Gastrocnemius medialis (tissue), 4 donors: ENCODE data around the gene SIL1. TPM values are rescaled to one million over a fixed set of nuclear protein-coding genes. Genes with fewer than 3 reads are reported as not detected.

Experiments used
- ATAC-seq, 2 donors: fragments of 150-250 bp; one replicate each; pipeline ENCODE4 v1.9.1; 2016
- DNase-seq, 2 donors: peaks; one replicate each; pipeline ENCODE4 v3.0.0-alpha.2; 2019
- H3K27ac ChIP-seq, 4 donors: fragments of 200-600 bp; sonication (generic); 1 replicate in 1 of 4; 2 replicates in 3 of 4; pipeline ENCODE4 v1.5.1; 2016 to 2018; ENCODE audit warnings: mild to moderate bottlenecking in 2 of 4, moderate library complexity in 1 of 4
- H3K27me3 ChIP-seq, 3 donors: fragments of 200-600 bp; sonication (generic) in 2 of 3; 1 replicate in 1 of 3; 2 replicates in 2 of 3; pipeline versions ENCODE4 v1.5.1 to v1.6.0; 2016 to 2019; ENCODE audit warnings: mild to moderate bottlenecking in 1 of 3, moderate library complexity in 1 of 3
- H3K36me3 ChIP-seq, 2 donors: fragments of 200-600 bp; sonication (generic) in 1 of 2; one replicate each; pipeline ENCODE4 v1.5.1; 2017 to 2018
- H3K4me1 ChIP-seq, 2 donors: fragments of 200-600 bp; sonication (generic) in 1 of 2; one replicate each; pipeline ENCODE4 v1.5.1; 2016 to 2017; ENCODE audit warnings: mild to moderate bottlenecking in 2 of 2
- H3K4me3 ChIP-seq, 4 donors: fragments of 200-600 bp; sonication (generic) in 3 of 4; 1 replicate in 1 of 4; 2 replicates in 3 of 4; pipeline ENCODE4 v1.5.1; 2016 to 2019; ENCODE audit warnings: mild to moderate bottlenecking in 2 of 4
- H3K9me3 ChIP-seq, 3 donors: fragments of 200-600 bp; sonication (generic) in 2 of 3; 1 replicate in 1 of 3; 2 replicates in 2 of 3; pipeline ENCODE4 v1.5.1; 2016 to 2019
- POLR2A ChIP-seq, 2 donors: fragments of 450-650 bp; IDR thresholded peaks; one replicate each; pipeline ENCODE4 v1.6.1; 2017; ENCODE audit warnings: antibody characterized with exemption in 2 of 2, mild to moderate bottlenecking in 2 of 2, moderate library complexity in 2 of 2
- in situ Hi-C, 4 donors: fragments of 200-750 bp; cut with MboI; loops; one replicate each; pipeline versions ENCODE4 v1.15.0 to v1.8.0; 2017; ENCODE audit warnings: low sequenced_read_pairs in 4 of 4
- intact Hi-C: fragments of 100-400 bp; cut with DNase I; formaldehyde crosslinking; loops from one replicate; pipeline ENCODE4 v1.15.1; 2023; ENCODE audit warnings: low total_unique reads
- total RNA-seq, 4 donors: library from RNA; depleted of rRNA; stranded (reverse); fragments of >200 nt; gene quantifications; one replicate each; pipeline versions ENCODE4 v1.1.0 to v1.2.3, GENCODE V29; 2016
- TF ChIP-seq, protein P1 (sequence below), 5 experiments: fragments of 450-650 bp in 3 of 5; fragments of 200-600 bp in 2 of 5; sonication (generic) in 2 of 5; IDR thresholded peaks in 4 of 5; conservative IDR thresholded peaks in 1 of 5; 1 replicate in 4 of 5; 2 replicates in 1 of 5; pipeline ENCODE4 v1.5.1; 2016 to 2019; ENCODE audit warnings: antibody characterized with exemption in 5 of 5, mild to moderate bottlenecking in 3 of 5, moderate library complexity in 3 of 5

The SIL1 gene
- total RNA-seq, 4 donors from 2014 or later = 36.6 to 52.6 (median 48.2) TPM

- Histone ChIP-seq H3K9me3 (no peaks in the 10 kb centered on the region), H3K4me1 (peaks cover 11 to 17% of the 10 kb centered on the region in 2 donors), H3K4me3 (no peak overlapping the region), H3K27me3 (no peaks in the 10 kb centered on the region), H3K36me3 (no peaks in the 10 kb centered on the region), H3K27ac (no peak overlapping the region)
- DNase-seq (no peak), ATAC-seq (no peak)
- TF ChIP-seq POLR2A (IDR thresholded peaks at IDR 0.05) = no peak
- TF ChIP-seq, protein P1, sequence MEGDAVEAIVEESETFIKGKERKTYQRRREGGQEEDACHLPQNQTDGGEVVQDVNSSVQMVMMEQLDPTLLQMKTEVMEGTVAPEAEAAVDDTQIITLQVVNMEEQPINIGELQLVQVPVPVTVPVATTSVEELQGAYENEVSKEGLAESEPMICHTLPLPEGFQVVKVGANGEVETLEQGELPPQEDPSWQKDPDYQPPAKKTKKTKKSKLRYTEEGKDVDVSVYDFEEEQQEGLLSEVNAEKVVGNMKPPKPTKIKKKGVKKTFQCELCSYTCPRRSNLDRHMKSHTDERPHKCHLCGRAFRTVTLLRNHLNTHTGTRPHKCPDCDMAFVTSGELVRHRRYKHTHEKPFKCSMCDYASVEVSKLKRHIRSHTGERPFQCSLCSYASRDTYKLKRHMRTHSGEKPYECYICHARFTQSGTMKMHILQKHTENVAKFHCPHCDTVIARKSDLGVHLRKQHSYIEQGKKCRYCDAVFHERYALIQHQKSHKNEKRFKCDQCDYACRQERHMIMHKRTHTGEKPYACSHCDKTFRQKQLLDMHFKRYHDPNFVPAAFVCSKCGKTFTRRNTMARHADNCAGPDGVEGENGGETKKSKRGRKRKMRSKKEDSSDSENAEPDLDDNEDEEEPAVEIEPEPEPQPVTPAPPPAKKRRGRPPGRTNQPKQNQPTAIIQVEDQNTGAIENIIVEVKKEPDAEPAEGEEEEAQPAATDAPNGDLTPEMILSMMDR (IDR thresholded peaks at IDR 0.05 in 4 of 5, conservative IDR thresholded peaks at IDR 0.05 in 1 of 5) = no peak
- intact Hi-C loops = no loop called here
- in situ Hi-C loops = no loop called here
These were observed 233.4 kb downstream of the SIL1 start for GRCh38 chr5:138964647-138965201.

GRCh38 chr5:138963763-138964371, 234.3 kb downstream of the SIL1 start:
- no peaks in the 10 kb centered on the region for H3K27me3 ChIP-seq
- no peak overlapping the region for H3K27ac ChIP-seq
- intact Hi-C loops (no loop called here), in situ Hi-C loops (no loop called here)
- H3K4me1 ChIP-seq = peaks cover 5 to 10% of the 10 kb centered on the region in 2 donors
- no peaks in the 10 kb centered on the region for H3K36me3 ChIP-seq
- no peaks in the 10 kb centered on the region for H3K9me3 ChIP-seq
- ATAC-seq (no peak), DNase-seq (no peak)
- H3K4me3 ChIP-seq = no peak overlapping the region
- no peak for TF ChIP-seq POLR2A (IDR thresholded peaks at IDR 0.05)
- TF ChIP-seq, protein P1 (IDR thresholded peaks at IDR 0.05 in 4 of 5, conservative IDR thresholded peaks at IDR 0.05 in 1 of 5) = no peak

GRCh38 chr5:138962614-138963370, 235.4 kb downstream of the SIL1 start:
- intact Hi-C loops (no loop called here), in situ Hi-C loops (no loop called here)
- ATAC-seq (no peak), DNase-seq (no peak)
- no peaks in the 10 kb centered on the region for H3K9me3 ChIP-seq
- peaks cover 1 to 6% of the 10 kb centered on the region in 2 donors for H3K4me1 ChIP-seq
- TF ChIP-seq, protein P1 (IDR thresholded peaks at IDR 0.05 in 4 of 5, conservative IDR thresholded peaks at IDR 0.05 in 1 of 5) = no peak
- no peak for TF ChIP-seq POLR2A (IDR thresholded peaks at IDR 0.05)
- no peaks in the 10 kb centered on the region for H3K36me3 ChIP-seq
- H3K27ac ChIP-seq = no peak overlapping the region
- H3K4me3 ChIP-seq = no peak overlapping the region
- H3K27me3 ChIP-seq = no peaks in the 10 kb centered on the region

DNA sequence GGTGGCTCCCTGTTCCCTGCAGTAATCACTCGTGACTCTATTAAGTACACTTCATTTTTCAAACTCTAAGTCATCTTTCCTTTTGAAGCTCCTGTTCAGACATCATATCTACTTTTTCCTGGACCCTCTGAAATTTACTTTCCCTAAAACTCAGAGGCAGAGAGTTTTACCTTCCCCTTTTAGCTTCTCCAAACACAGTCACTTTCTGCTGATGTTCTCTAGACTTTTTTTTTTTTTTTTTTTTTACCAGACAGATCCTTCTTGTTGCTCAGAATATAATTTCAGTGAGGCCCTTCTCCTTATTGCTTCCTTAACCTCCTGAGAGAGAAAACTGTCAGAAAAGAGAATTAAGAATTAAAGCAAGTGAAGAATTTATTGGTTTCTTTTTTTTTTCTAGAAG, 236.4 kb downstream of the SIL1 start:
- no peak overlapping the region for H3K27ac ChIP-seq
- in situ Hi-C loops = no loop called here
- ATAC-seq = no peak
- no peaks in the 10 kb centered on the region for H3K4me1 ChIP-seq
- H3K27me3 ChIP-seq = no peaks in the 10 kb centered on the region
- H3K4me3 ChIP-seq = no peak overlapping the region
- no peak for DNase-seq
- no peaks in the 10 kb centered on the region for H3K9me3 ChIP-seq
- intact Hi-C loops = no loop called here
- TF ChIP-seq, protein P1 (IDR thresholded peaks at IDR 0.05 in 4 of 5, conservative IDR thresholded peaks at IDR 0.05 in 1 of 5) = no peak
- no peak for TF ChIP-seq POLR2A (IDR thresholded peaks at IDR 0.05)
- H3K36me3 ChIP-seq = no peaks in the 10 kb centered on the region
